ENCODE results near the gene IGFN1. TPM values are rescaled to one million over a fixed set of nuclear protein-coding genes. Genes with fewer than 3 reads are reported as not detected.

Gene IGFN1
- polyA plus RNA-seq, 1 of the 3 experiments (the other 2 are of a cell fraction), result 0.18 TPM

DNA sequence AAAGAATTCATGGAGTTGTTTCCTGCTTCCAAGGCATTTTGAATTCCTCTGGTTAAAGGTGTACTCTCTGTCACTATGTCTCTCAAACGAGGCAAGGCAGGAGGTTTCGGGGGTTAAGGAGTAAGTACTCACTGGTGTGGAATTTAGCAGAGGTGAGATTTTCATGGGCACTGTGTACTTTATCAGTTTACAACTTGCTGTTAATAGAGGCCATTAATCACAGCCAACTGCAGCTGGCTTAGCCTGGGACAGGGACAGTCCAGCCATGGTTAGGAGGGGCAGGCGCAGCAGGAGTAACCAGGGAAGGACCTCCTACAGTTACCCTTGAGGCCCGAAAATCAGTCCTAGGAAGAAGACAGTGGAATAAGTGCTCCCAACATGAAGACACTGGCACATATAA lies 18.3 kb upstream of the IGFN1 start (continued):
- TF ChIP-seq, protein P1, sequence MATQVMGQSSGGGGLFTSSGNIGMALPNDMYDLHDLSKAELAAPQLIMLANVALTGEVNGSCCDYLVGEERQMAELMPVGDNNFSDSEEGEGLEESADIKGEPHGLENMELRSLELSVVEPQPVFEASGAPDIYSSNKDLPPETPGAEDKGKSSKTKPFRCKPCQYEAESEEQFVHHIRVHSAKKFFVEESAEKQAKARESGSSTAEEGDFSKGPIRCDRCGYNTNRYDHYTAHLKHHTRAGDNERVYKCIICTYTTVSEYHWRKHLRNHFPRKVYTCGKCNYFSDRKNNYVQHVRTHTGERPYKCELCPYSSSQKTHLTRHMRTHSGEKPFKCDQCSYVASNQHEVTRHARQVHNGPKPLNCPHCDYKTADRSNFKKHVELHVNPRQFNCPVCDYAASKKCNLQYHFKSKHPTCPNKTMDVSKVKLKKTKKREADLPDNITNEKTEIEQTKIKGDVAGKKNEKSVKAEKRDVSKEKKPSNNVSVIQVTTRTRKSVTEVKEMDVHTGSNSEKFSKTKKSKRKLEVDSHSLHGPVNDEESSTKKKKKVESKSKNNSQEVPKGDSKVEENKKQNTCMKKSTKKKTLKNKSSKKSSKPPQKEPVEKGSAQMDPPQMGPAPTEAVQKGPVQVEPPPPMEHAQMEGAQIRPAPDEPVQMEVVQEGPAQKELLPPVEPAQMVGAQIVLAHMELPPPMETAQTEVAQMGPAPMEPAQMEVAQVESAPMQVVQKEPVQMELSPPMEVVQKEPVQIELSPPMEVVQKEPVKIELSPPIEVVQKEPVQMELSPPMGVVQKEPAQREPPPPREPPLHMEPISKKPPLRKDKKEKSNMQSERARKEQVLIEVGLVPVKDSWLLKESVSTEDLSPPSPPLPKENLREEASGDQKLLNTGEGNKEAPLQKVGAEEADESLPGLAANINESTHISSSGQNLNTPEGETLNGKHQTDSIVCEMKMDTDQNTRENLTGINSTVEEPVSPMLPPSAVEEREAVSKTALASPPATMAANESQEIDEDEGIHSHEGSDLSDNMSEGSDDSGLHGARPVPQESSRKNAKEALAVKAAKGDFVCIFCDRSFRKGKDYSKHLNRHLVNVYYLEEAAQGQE (IDR thresholded peaks at IDR 0.05; ENCODE audit: low read depth, low read length), result no peak
- no peak for TF ChIP-seq TCF12 (IDR thresholded peaks at IDR 0.05)
- no peak for TF ChIP-seq RCOR1 (IDR thresholded peaks at IDR 0.05; ENCODE audit: low read length)
- TF ChIP-seq ELF1 (IDR thresholded peaks at IDR 0.05), result no peak
- TF ChIP-seq, protein P2, sequence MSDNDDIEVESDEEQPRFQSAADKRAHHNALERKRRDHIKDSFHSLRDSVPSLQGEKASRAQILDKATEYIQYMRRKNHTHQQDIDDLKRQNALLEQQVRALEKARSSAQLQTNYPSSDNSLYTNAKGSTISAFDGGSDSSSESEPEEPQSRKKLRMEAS (IDR thresholded peaks at IDR 0.05; ENCODE audit: low read depth), result no peak

DNA sequence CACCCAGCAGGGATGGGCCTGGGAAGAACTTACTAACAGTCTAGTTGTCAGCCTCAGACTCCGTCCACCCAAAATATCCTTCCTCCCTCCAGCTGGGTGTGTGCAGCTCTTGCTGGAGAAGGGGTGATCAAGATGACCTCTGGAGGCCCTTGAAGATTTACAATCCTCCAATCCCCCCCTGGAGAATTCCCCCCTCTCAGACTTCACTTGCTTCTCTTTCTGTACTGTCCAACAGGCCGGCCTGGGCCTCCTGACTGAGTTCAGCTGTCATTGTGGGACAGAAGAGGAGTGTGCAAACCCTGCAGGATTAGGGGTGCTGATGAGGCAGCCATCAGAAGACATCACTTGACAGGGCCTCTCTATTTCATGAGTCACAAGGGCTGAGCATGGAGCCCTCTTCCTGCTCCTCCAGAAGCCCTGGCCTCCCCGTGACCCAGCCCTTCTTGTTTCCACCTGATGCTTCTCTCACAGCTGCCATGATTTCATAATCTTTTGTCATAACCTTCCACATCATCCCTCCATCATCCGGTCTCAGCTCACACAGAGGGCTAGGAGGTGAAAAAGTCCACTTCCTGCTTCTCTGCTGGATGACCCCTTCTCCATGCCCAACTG lies 17.5 kb upstream of the IGFN1 start:
- Histone ChIP-seq H3F3A (replicated peaks; ENCODE audit: insufficient read depth) (no peaks in the 10 kb centered on the region), H3K27ac (ENCODE audit: low read depth in 2 of 2, low read length in 1 of 2) (no peak overlapping the region), H3K4me3 (ENCODE audit: low read depth in 2 of 2, low read length in 1 of 2) (no peak overlapping the region), H3K9ac (no peak overlapping the region), H3K4me1 (ENCODE audit: control insufficient read depth in 1 of 2, insufficient read depth in 2 of 2, low read depth in 1 of 2, low read length in 1 of 2) (peaks cover 0 to 10% of the 10 kb centered on the region in 2 experiments; a peak in 2 of 4 replicates), H3K27me3 (ENCODE audit: insufficient read depth) (no peaks in the 10 kb centered on the region), H2AFZ (ENCODE audit: low read depth) (no peak overlapping the region), H3K4me2 (no peak overlapping the region), H3K36me3 (replicated peaks in 1 of 2; ENCODE audit: control insufficient read depth in 1 of 2, insufficient read depth in 2 of 2, low read length in 1 of 2) (no peaks in the 10 kb centered on the region), H3K79me2 (ENCODE audit: insufficient read depth) (no peaks in the 10 kb centered on the region), H4K20me1 (ENCODE audit: insufficient read depth) (no peaks in the 10 kb centered on the region), H3K9me2 (no peaks in the 10 kb centered on the region), H3K9me3 (no peaks in the 10 kb centered on the region)
- WGBS (ENCODE audit: low lambda C conversion rate), result 89% methylated on average over 4 of the region's 4 CpGs
- POLR2A ChIA-PET, result no interaction called here
- CTCF ChIA-PET, result interaction anchor here (0.8 to 1.1 kb wide), 2 partner anchors 8 to 213 kb away, joined by 3 read pairs; no protein-coding TSS in a partner anchor
- no peak for DNase-seq
- TF ChIP-seq, protein P3, sequence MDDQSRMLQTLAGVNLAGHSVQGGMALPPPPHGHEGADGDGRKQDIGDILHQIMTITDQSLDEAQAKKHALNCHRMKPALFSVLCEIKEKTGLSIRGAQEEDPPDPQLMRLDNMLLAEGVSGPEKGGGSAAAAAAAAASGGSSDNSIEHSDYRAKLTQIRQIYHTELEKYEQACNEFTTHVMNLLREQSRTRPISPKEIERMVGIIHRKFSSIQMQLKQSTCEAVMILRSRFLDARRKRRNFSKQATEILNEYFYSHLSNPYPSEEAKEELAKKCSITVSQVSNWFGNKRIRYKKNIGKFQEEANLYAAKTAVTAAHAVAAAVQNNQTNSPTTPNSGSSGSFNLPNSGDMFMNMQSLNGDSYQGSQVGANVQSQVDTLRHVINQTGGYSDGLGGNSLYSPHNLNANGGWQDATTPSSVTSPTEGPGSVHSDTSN (IDR thresholded peaks at IDR 0.05), result no peak
- TF ChIP-seq, protein P2 (IDR thresholded peaks at IDR 0.05; ENCODE audit: low read depth), result no peak
- no peak for TF ChIP-seq NFIC (IDR thresholded peaks at IDR 0.05; ENCODE audit: borderline replicate concordance)
- no peak for TF ChIP-seq MXI1 (IDR thresholded peaks at IDR 0.05; ENCODE audit: low read depth, low read length)
- no peak for TF ChIP-seq NRF1 (IDR thresholded peaks at IDR 0.05; ENCODE audit: low read depth, low read length)

DNA sequence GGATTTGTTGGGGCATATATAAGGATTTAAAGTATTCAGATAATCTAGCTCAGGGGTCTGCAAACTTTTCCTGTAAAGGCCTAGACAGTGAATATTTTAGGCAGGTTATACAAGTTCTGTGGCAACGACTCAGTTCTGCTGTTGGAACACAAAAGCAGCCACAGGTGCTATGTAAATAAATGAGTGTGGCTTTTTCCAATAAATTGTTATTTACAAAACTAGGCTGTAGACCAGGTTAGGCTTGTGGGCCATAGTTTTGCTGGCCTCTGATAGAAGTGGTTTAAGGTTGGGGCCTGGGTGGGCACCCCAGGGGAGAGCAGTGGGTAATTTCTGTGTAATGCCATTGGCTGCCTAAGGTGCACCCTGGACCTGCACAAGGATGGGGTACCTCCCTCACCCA lies 16.9 kb upstream of the IGFN1 start:
- 68% methylated on average over 1 of the region's 1 CpG for WGBS (ENCODE audit: low lambda C conversion rate)

More for the DNA sequence above, 16.9 kb upstream of the IGFN1 start:
- Histone ChIP-seq H3F3A (replicated peaks; ENCODE audit: insufficient read depth) (no peaks in the 10 kb centered on the region), H3K9ac (no peak overlapping the region), H3K36me3 (replicated peaks in 1 of 2; ENCODE audit: control insufficient read depth in 1 of 2, insufficient read depth in 2 of 2, low read length in 1 of 2) (no peaks in the 10 kb centered on the region), H3K4me1 (ENCODE audit: control insufficient read depth in 1 of 2, insufficient read depth in 2 of 2, low read depth in 1 of 2, low read length in 1 of 2) (peaks cover 0 to 10% of the 10 kb centered on the region in 2 experiments; a peak in 2 of 4 replicates), H3K9me3 (no peaks in the 10 kb centered on the region), H3K27ac (ENCODE audit: low read depth in 2 of 2, low read length in 1 of 2) (no peak overlapping the region), H3K9me2 (no peaks in the 10 kb centered on the region), H3K79me2 (ENCODE audit: insufficient read depth) (no peaks in the 10 kb centered on the region), H3K4me3 (ENCODE audit: low read depth in 2 of 2, low read length in 1 of 2) (no peak overlapping the region), H3K4me2 (no peak overlapping the region), H3K27me3 (ENCODE audit: insufficient read depth) (no peaks in the 10 kb centered on the region), H4K20me1 (ENCODE audit: insufficient read depth) (no peaks in the 10 kb centered on the region), H2AFZ (ENCODE audit: low read depth) (no peak overlapping the region)
- ChIA-PET CTCF (interaction anchor here (1.1 kb wide), 1 partner anchor 212 kb away, joined by 3 read pairs; no protein-coding TSS in a partner anchor), POLR2A (no interaction called here)
- no peak for TF ChIP-seq JUND (IDR thresholded peaks at IDR 0.05)
- no peak for TF ChIP-seq TAF1 (IDR thresholded peaks at IDR 0.05; ENCODE audit: borderline replicate concordance, low read depth, low read length)
- TF ChIP-seq CHD2 (IDR thresholded peaks at IDR 0.05; ENCODE audit: low read length, partially characterized antibody), result no peak
- no peak for TF ChIP-seq NFIC (IDR thresholded peaks at IDR 0.05; ENCODE audit: borderline replicate concordance)
- TF ChIP-seq, protein P3 (IDR thresholded peaks at IDR 0.05), result no peak
- no peak for TF ChIP-seq RAD21 (IDR thresholded peaks at IDR 0.05; ENCODE audit: low read length)
- TF ChIP-seq SIN3A (IDR thresholded peaks at IDR 0.05; ENCODE audit: borderline replicate concordance, low read depth, low read length), result no peak
- TF ChIP-seq, protein P4, sequence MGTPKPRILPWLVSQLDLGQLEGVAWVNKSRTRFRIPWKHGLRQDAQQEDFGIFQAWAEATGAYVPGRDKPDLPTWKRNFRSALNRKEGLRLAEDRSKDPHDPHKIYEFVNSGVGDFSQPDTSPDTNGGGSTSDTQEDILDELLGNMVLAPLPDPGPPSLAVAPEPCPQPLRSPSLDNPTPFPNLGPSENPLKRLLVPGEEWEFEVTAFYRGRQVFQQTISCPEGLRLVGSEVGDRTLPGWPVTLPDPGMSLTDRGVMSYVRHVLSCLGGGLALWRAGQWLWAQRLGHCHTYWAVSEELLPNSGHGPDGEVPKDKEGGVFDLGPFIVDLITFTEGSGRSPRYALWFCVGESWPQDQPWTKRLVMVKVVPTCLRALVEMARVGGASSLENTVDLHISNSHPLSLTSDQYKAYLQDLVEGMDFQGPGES (IDR thresholded peaks at IDR 0.05; ENCODE audit: low read depth, low read length), result no peak
- TF ChIP-seq GABPA (IDR thresholded peaks at IDR 0.05; ENCODE audit: low read depth), result no peak
- DNase-seq, result no peak
